Astrocyte (in vitro differentiated cells and primary cell): ENCODE data around the gene ACTA2. TPM values are rescaled to one million over a fixed set of nuclear protein-coding genes. Genes with fewer than 3 reads are reported as not detected.

Source experiments
- DNase-seq: peaks from one replicate; pipeline ENCODE4 v3.0.0-alpha.2; 2010; ENCODE audit warnings: low read depth
- FAIRE-seq: peaks from 2 replicates; lab custom pipeline; 2011; peaks lifted over from hg19 to GRCh38; lab: Jason Lieb, UNC
- H2AFZ ChIP-seq: 2 replicates; pipeline ENCODE4 v1.6.0; 2012; ENCODE audit warnings: low read depth, low read length, inconsistent platforms
- H3K27ac ChIP-seq: 2 replicates; pipeline ENCODE4 v1.5.1; 2011; ENCODE audit warnings: low read depth, low read length, inconsistent platforms
- H3K27me3 ChIP-seq: 2 replicates; pipeline ENCODE4 v1.6.0; 2011; ENCODE audit warnings: low read length, inconsistent platforms; ENCODE audit not compliant: insufficient read depth
- H3K36me3 ChIP-seq: 2 replicates; pipeline ENCODE4 v1.5.1; 2011; ENCODE audit warnings: low read length, inconsistent platforms; ENCODE audit not compliant: insufficient read depth
- H3K4me1 ChIP-seq: 2 replicates; pipeline ENCODE4 v1.5.1; 2011; ENCODE audit warnings: low read length, inconsistent platforms; ENCODE audit not compliant: insufficient read depth
- H3K4me2 ChIP-seq: 2 replicates; pipeline ENCODE4 v1.6.0; 2012; ENCODE audit warnings: low read length, inconsistent platforms
- H3K4me3 ChIP-seq: 2 replicates; pipeline ENCODE4 v1.5.1; 2011; ENCODE audit warnings: low read depth, mild to moderate bottlenecking, low read length, inconsistent platforms; ENCODE audit not compliant: insufficient read depth
- H3K79me2 ChIP-seq: 2 replicates; pipeline ENCODE4 v1.6.0; 2012; ENCODE audit warnings: mild to moderate bottlenecking, low read length, inconsistent platforms; ENCODE audit not compliant: insufficient read depth
- H3K9ac ChIP-seq: 2 replicates; pipeline ENCODE4 v1.6.0; 2012; ENCODE audit warnings: mild to moderate bottlenecking, low read length, inconsistent platforms
- H3K9me3 ChIP-seq: 2 replicates; pipeline ENCODE4 v1.5.1; 2012; ENCODE audit warnings: low read depth, mild to moderate bottlenecking, low read length, inconsistent platforms; ENCODE audit not compliant: insufficient read depth
- H4K20me1 ChIP-seq: 2 replicates; pipeline ENCODE4 v1.6.0; 2012; ENCODE audit warnings: low read length, inconsistent platforms; ENCODE audit not compliant: insufficient read depth
- H3K27ac Mint-ChIP-seq: one replicate; pipeline ENCODE4 v1.8.0; 2021; ENCODE audit warnings: mild to moderate bottlenecking, mixed read lengths; ENCODE audit not compliant: unreplicated experiment
- H3K27me3 Mint-ChIP-seq: one replicate; pipeline ENCODE4 v1.8.0; 2021; ENCODE audit warnings: low read depth, mixed read lengths; ENCODE audit not compliant: unreplicated experiment
- H3K36me3 Mint-ChIP-seq: one replicate; pipeline ENCODE4 v1.8.0; 2021; ENCODE audit warnings: low read depth, mixed read lengths; ENCODE audit not compliant: unreplicated experiment
- H3K4me1 Mint-ChIP-seq: one replicate; pipeline ENCODE4 v1.8.0; 2021; ENCODE audit warnings: low read depth, mixed read lengths; ENCODE audit not compliant: unreplicated experiment
- H3K4me3 Mint-ChIP-seq: one replicate; pipeline ENCODE4 v1.8.0; 2021; ENCODE audit warnings: mild to moderate bottlenecking, moderate library complexity, mixed read lengths; ENCODE audit not compliant: unreplicated experiment
- H3K9me3 Mint-ChIP-seq: one replicate; pipeline ENCODE4 v1.8.0; 2021; ENCODE audit warnings: mild to moderate bottlenecking, mixed read lengths; ENCODE audit not compliant: unreplicated experiment
- EZH2 ChIP-seq: IDR thresholded peaks from 2 replicates; pipeline ENCODE4 v1.6.1; 2012; ENCODE audit warnings: mild to moderate bottlenecking, low read length, inconsistent platforms; ENCODE audit not compliant: insufficient read depth
- total RNA-seq: library from RNA; stranded (reverse); gene quantifications from 2 replicates; pipeline ENCODE4 v1.2.1, GENCODE V29; 2021
- TF ChIP-seq, protein P1 (sequence below): IDR thresholded peaks from 2 replicates; pipeline ENCODE4 v1.5.1; 2011; ENCODE audit warnings: low read depth, mild to moderate bottlenecking, inconsistent platforms, low read length, moderate library complexity; ENCODE audit not compliant: insufficient read depth

The ACTA2 gene
- total RNA-seq, 1 donor from 2014 or later = 345 TPM

DNA sequence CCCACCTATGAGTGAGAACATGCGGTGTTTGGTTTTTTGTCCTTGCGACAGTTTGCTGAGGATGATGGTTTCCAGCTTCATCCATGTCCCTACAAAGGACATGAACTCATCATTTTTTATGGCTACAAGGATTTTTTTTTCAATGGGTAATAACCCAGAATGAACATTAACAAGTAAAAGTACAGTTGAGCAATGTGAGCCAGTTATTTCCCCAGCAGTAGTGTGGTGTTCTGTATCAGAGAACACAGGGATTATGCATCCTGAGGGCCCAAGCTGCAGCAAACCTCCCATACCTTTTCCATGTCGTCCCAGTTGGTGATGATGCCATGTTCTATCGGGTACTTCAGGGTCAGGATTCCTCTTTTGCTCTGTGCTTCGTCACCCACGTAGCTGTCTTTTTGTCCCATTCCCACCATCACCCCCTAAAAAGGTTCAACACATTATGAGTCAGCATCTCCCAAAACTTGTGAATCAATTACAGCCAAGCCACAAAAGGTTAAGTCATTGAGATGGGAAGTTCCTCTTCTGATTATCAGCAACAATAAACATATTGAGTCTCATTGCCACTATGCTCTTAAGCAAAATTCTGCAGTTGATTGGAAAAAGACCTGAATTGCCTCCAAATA lies 5.5 kb downstream of the ACTA2 start:
- Mint-ChIP-seq H3K4me3 (no peak overlapping the region), H3K27ac (no peak overlapping the region), H3K9me3 (no peaks in the 10 kb centered on the region), H3K36me3 (peaks cover 14% of the 10 kb centered on the region), H3K27me3 (no peaks in the 10 kb centered on the region), H3K4me1 (peaks cover 12% of the 10 kb centered on the region)
- no peaks in the 10 kb centered on the region for H3K27me3 ChIP-seq
- H3K36me3 ChIP-seq = peaks cover 5% of the 10 kb centered on the region
- TF ChIP-seq, protein P1, sequence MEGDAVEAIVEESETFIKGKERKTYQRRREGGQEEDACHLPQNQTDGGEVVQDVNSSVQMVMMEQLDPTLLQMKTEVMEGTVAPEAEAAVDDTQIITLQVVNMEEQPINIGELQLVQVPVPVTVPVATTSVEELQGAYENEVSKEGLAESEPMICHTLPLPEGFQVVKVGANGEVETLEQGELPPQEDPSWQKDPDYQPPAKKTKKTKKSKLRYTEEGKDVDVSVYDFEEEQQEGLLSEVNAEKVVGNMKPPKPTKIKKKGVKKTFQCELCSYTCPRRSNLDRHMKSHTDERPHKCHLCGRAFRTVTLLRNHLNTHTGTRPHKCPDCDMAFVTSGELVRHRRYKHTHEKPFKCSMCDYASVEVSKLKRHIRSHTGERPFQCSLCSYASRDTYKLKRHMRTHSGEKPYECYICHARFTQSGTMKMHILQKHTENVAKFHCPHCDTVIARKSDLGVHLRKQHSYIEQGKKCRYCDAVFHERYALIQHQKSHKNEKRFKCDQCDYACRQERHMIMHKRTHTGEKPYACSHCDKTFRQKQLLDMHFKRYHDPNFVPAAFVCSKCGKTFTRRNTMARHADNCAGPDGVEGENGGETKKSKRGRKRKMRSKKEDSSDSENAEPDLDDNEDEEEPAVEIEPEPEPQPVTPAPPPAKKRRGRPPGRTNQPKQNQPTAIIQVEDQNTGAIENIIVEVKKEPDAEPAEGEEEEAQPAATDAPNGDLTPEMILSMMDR = no peak
- no peak for TF ChIP-seq EZH2
- DNase-seq = peak; percentile 42
- H4K20me1 ChIP-seq = peaks cover 37% of the 10 kb centered on the region
- H3K4me1 ChIP-seq = peaks cover 17% of the 10 kb centered on the region
- H3K4me3 ChIP-seq = no peak overlapping the region
- FAIRE-seq = peak; percentile 9
- H3K9ac ChIP-seq = no peak overlapping the region
- peaks cover 43% of the 10 kb centered on the region for H3K79me2 ChIP-seq
- H3K27ac ChIP-seq = no peak overlapping the region
- H2AFZ ChIP-seq = no peak overlapping the region
- H3K9me3 ChIP-seq = no peaks in the 10 kb centered on the region
- H3K4me2 ChIP-seq = peak overlapping the region; percentile 16

DNA sequence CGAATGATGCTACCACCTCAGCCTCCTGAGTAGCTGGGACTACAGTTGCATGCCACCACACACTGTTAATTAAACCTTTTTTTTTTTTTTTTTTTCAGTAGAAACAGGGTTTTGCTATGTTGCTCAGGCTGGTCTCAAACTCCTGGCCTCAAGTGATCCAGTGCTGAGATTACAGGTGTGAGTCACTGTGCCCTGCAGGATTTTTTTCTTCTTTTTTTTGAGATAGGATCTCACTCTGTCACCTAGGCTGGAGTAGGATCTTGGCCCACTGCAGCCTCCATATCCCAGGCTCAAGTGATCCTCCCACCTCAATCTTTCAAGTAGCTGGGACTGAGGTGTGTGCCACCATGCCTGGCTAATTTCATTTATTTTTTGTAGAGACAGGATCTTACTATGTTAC lies 6.4 kb downstream of the ACTA2 start:
- H3K4me3 ChIP-seq = no peak overlapping the region
- Mint-ChIP-seq H3K4me1 (peaks cover 4% of the 10 kb centered on the region), H3K4me3 (no peak overlapping the region), H3K9me3 (no peaks in the 10 kb centered on the region), H3K27me3 (no peaks in the 10 kb centered on the region), H3K36me3 (peaks cover 23% of the 10 kb centered on the region), H3K27ac (no peak overlapping the region)
- H4K20me1 ChIP-seq = peaks cover 45% of the 10 kb centered on the region
- no peaks in the 10 kb centered on the region for H3K9me3 ChIP-seq
- H3K4me1 ChIP-seq = peaks cover 11% of the 10 kb centered on the region
- H3K27me3 ChIP-seq = no peaks in the 10 kb centered on the region
- H3K9ac ChIP-seq = no peak overlapping the region
- DNase-seq = no peak
- H3K4me2 ChIP-seq = no peak overlapping the region
- H3K36me3 ChIP-seq = peaks cover 11% of the 10 kb centered on the region
- no peak for FAIRE-seq
- no peak overlapping the region for H3K27ac ChIP-seq
- H3K79me2 ChIP-seq = peaks cover 40% of the 10 kb centered on the region
- H2AFZ ChIP-seq = no peak overlapping the region
- TF ChIP-seq, protein P1 = no peak
- no peak for TF ChIP-seq EZH2

DNA sequence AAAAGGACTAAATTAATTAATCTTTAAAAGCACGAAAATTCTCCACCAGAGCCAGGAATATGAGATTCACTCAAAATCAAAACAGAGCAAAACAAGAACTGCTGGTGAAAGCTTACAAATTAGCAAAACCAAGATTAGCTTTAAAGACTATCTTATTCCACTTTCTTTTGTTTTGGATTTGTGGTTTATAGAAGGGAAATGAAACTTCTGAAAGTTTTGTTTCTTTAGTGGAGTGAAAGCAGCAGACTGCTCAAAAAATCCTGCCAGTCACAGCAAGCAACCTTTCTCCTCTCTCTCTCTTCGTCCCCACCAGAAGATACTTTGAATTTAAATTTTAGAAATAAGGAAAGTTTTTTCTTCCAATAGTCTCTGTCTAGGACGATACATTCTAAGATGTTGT lies 7.8 kb downstream of the ACTA2 start:
- H3K27ac Mint-ChIP-seq = no peak overlapping the region
- no peak for DNase-seq
- no peaks in the 10 kb centered on the region for H3K9me3 Mint-ChIP-seq
- no peak overlapping the region for H3K4me2 ChIP-seq
- no peaks in the 10 kb centered on the region for H3K4me1 Mint-ChIP-seq
- peaks cover 15% of the 10 kb centered on the region for H3K36me3 ChIP-seq
- H3K79me2 ChIP-seq = peaks cover 27% of the 10 kb centered on the region
- no peak overlapping the region for H3K9ac ChIP-seq
- no peak overlapping the region for H3K4me3 ChIP-seq
- peaks cover 6% of the 10 kb centered on the region for H3K4me1 ChIP-seq
- H3K27ac ChIP-seq = no peak overlapping the region
- no peak for FAIRE-seq
- no peak overlapping the region for H3K4me3 Mint-ChIP-seq
- H3K9me3 ChIP-seq = no peaks in the 10 kb centered on the region
- no peaks in the 10 kb centered on the region for H3K27me3 ChIP-seq
- TF ChIP-seq, protein P1 = no peak
- no peak for TF ChIP-seq EZH2
- peaks cover 30% of the 10 kb centered on the region for H3K36me3 Mint-ChIP-seq
- H4K20me1 ChIP-seq = peaks cover 46% of the 10 kb centered on the region
- no peaks in the 10 kb centered on the region for H3K27me3 Mint-ChIP-seq
- H2AFZ ChIP-seq = no peak overlapping the region
